Activated naive CD4-positive, alpha-beta T cell treated with anti-CD3 and anti-CD28 coated beads for 36 hours (primary cell): ENCODE results near the gene ADGRE3. TPM values are rescaled to one million over a fixed set of nuclear protein-coding genes. Genes with fewer than 3 reads are reported as not detected.
A peak's percentile ranks its signal among the peaks of the same experiment; 100 is the strongest.

ENCODE experiments used
- CTCF ChIA-PET: fragments of 350-600 bp; sonication (Branson Sonifier 250); formaldehyde crosslinking; loops from one replicate; lab custom pipeline; 2021; ENCODE audit warnings: antibody characterized with exemption; lab: Charles Lee
- DNase-seq: peaks from one replicate; pipeline ENCODE4 v3.0.0-alpha.2; 2020
- H3K27ac Mint-ChIP-seq: one replicate; pipeline ENCODE4 v1.8.0; 2021; ENCODE audit warnings: mild to moderate bottlenecking, mixed read lengths
- H3K27me3 Mint-ChIP-seq: one replicate; pipeline ENCODE4 v1.8.0; 2021; ENCODE audit warnings: low read depth, mixed read lengths
- H3K36me3 Mint-ChIP-seq: one replicate; pipeline ENCODE4 v1.8.0; 2021; ENCODE audit warnings: low read depth, mixed read lengths
- H3K4me1 Mint-ChIP-seq: one replicate; pipeline ENCODE4 v1.8.0; 2021; ENCODE audit warnings: low read depth, mixed read lengths
- H3K4me3 Mint-ChIP-seq: one replicate; pipeline ENCODE4 v1.8.0; 2021; ENCODE audit warnings: mild to moderate bottlenecking, moderate library complexity, mixed read lengths
- H3K9me3 Mint-ChIP-seq: one replicate; pipeline ENCODE4 v1.8.0; 2021; ENCODE audit warnings: mixed read lengths
- intact Hi-C: fragments of 100-400 bp; cut with micrococcal nuclease; formaldehyde crosslinking; loops from one replicate; pipeline ENCODE4 v1.15.1; 2023
- total RNA-seq, 2 experiments: library from RNA; stranded (reverse); gene quantifications; one replicate each; pipeline ENCODE4 v1.2.3, GENCODE V29; 2021

Gene ADGRE3
- total RNA-seq, 2 experiments from 2014 or later = not detected

DNA sequence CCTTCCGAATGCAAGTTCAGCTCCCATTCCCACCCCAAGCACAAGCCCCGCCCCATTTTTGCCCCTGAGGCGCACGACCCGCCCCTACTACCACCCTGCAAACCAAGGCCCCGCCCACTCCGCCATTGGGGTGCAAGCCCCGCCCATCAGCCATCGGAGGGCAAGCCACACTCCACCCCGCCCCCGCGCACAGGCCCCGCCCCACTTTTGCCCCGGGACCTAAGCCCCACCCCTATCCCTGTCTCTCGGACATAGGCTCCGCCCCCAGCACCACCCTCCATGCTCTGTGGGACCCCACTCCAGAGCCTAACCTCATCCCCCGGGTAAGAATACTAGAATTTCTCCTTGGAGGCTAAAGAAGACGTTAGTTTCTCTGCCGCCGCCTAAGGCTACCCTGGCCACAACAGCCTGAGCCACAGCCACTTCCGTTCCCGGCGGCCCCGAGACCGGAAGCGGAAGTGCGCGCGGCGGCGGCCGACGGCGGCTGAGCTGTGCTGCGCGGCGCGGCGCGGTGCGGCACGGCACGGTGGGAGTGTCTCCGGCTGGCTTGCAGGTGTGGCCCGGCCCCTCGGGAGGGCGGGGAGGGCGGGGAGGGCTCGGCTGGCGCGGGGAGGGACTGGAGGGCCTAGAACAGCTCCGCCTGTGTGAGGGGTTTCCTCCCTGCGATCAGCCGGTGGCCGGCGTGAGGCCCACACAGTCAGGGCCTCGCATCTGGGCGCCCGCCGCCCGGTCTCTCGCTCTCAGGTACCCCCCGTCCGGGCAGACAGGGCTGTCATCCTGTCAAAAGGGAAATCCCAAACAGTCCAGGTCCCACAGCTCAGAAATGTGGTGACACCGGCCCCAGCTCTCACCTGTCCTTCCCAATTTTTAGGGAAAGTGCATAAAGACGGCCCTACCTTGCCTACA is 15.2 kb upstream of the ADGRE3 start, which contains the start of gene ZNF333:
Gene ZNF333 (plus strand): TSS at position 451 of the 906 bp plus-strand sequence. CDS start 3,444 bp downstream, outside the sequence.
- CTCF ChIA-PET = interaction anchor here (0.7 to 11.1 kb wide), 4 partner anchors 11 to 134 kb away, joined by 3 to 282 read pairs (median 20); partner anchors contain the start of gene NDUFB7
- H3K4me3 Mint-ChIP-seq = peak within 1 kb of the TSS; percentile 96
- peaks cover 5% of the 10 kb centered on the region for H3K36me3 Mint-ChIP-seq
- no peaks in the 10 kb centered on the region for H3K27me3 Mint-ChIP-seq
- peak; percentile 100 for DNase-seq
- H3K4me1 Mint-ChIP-seq = peaks cover 18% of the 10 kb centered on the region
- peak within 1 kb of the TSS; percentile 99 for H3K27ac Mint-ChIP-seq
- intact Hi-C loops = loop anchor here (1.0 to 5.0 kb wide), 3 partner anchors 118 to 687 kb away; partner anchors contain the start of genes AKAP8, DNAJB1 and NDUFB7
- no peaks in the 10 kb centered on the region for H3K9me3 Mint-ChIP-seq

DNA sequence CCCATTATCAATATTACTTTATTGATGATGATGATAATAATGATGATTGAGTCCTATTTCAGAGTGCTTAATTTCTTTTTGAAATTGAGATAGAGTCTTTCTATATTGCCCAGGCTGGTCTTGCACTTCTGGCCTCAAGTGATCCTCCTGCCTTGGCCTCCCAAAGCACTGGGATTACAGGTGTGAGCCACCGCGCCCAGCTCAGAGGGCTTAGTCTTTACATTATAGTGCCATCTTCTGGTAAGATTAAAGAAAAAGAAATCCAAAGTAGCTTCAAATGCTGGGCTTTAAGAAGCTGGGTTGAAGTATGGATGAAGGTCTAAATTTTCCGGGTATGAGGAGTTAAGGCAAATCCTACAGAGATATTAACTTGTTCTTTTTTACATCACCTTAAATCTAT is 11.8 kb upstream of the ADGRE3 start:
- H3K4me3 Mint-ChIP-seq = no peak overlapping the region
- no peaks in the 10 kb centered on the region for H3K36me3 Mint-ChIP-seq
- intact Hi-C loops = loop anchor here (1.0 to 5.0 kb wide), 3 partner anchors 112 to 169 kb away; partner anchors contain the start of gene DNAJB1
- H3K27me3 Mint-ChIP-seq = no peaks in the 10 kb centered on the region
- CTCF ChIA-PET = interaction anchor here (0.6 to 11.1 kb wide), 15 partner anchors 11 to 268 kb away, joined by 3 to 282 read pairs (median 5); partner anchors contain the start of genes ADGRE3 and NDUFB7
- H3K4me1 Mint-ChIP-seq = peaks cover 12% of the 10 kb centered on the region
- H3K9me3 Mint-ChIP-seq = no peaks in the 10 kb centered on the region
- no peak overlapping the region for H3K27ac Mint-ChIP-seq
- peak; percentile 51 for DNase-seq

DNA sequence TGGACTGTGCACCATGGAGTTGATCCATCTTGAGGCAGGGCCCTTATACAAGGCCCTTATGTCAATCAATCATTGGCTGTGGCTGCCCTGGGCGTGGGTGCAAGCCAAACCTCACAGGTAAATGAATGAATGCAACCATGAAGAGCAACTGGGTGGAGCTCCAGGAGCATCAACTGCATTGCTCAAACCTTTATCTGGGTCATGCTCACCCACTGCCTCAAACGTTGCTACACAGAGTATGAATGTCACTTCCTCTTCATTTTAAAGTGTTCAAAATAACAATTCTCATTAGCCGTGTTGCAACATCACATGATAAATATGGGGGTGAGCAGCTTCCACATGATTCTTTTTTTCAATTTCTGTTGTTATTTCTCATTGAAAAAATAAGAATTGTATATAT is 8.8 kb upstream of the ADGRE3 start:
- no peak overlapping the region for H3K27ac Mint-ChIP-seq
- CTCF ChIA-PET = interaction anchor here (11.1 kb wide), 1 partner anchor 111 kb away, joined by 282 read pairs; the partner anchor contains the start of gene NDUFB7
- H3K36me3 Mint-ChIP-seq = no peaks in the 10 kb centered on the region
- no peaks in the 10 kb centered on the region for H3K27me3 Mint-ChIP-seq
- intact Hi-C loops = no loop called here
- no peak overlapping the region for H3K4me3 Mint-ChIP-seq
- no peaks in the 10 kb centered on the region for H3K9me3 Mint-ChIP-seq
- no peak for DNase-seq
- H3K4me1 Mint-ChIP-seq = no peaks in the 10 kb centered on the region

- CTCF ChIA-PET = no interaction called here
- H3K4me1 Mint-ChIP-seq = no peaks in the 10 kb centered on the region
- H3K4me3 Mint-ChIP-seq = no peak overlapping the region
- no peaks in the 10 kb centered on the region for H3K36me3 Mint-ChIP-seq
- no peak overlapping the region for H3K27ac Mint-ChIP-seq
- H3K27me3 Mint-ChIP-seq = no peaks in the 10 kb centered on the region
- H3K9me3 Mint-ChIP-seq = no peaks in the 10 kb centered on the region
- intact Hi-C loops = no loop called here
- no peak for DNase-seq
Measured at GRCh38 chr19:14682084-14682483, 7.4 kb upstream of the ADGRE3 start.

GRCh38 chr19:14678199-14678598 is 3.6 kb upstream of the ADGRE3 start:
- Mint-ChIP-seq H3K36me3 (no peaks in the 10 kb centered on the region), H3K4me3 (no peak overlapping the region), H3K27ac (no peak overlapping the region), H3K4me1 (no peaks in the 10 kb centered on the region), H3K9me3 (no peaks in the 10 kb centered on the region), H3K27me3 (peaks cover 9% of the 10 kb centered on the region)
- CTCF ChIA-PET = interaction anchor here (0.6 kb wide), 1 partner anchor 1719 kb away, joined by 3 read pairs; no protein-coding TSS in a partner anchor
- intact Hi-C loops = no loop called here
- no peak for DNase-seq

DNA sequence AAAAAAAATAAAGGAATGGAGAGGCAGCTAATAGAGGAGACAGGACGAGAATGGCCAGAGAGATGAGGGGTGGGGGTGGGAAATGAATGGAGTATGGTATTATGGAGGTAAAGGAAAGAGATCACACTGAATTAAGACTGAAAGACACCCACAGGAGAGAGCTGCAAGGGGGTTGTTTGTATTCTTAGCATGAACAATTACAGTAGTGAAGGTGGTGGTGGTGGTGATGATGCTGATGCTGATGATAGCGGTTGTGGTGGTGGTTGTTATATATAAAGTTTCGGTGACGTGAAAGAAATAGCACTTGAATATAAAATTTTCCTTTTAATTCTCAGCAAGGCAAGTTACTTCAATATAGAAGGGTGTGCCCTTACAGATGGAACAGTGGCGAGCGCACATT is 2.8 kb upstream of the ADGRE3 start:
- no peak for DNase-seq
- Mint-ChIP-seq H3K36me3 (no peaks in the 10 kb centered on the region), H3K4me3 (no peak overlapping the region), H3K27ac (no peak overlapping the region), H3K4me1 (no peaks in the 10 kb centered on the region), H3K9me3 (no peaks in the 10 kb centered on the region), H3K27me3 (peaks cover 15% of the 10 kb centered on the region)
- intact Hi-C loops = no loop called here
- CTCF ChIA-PET = interaction anchor here (1.1 kb wide), 1 partner anchor 8 kb away, joined by 3 read pairs; no protein-coding TSS in a partner anchor

DNA sequence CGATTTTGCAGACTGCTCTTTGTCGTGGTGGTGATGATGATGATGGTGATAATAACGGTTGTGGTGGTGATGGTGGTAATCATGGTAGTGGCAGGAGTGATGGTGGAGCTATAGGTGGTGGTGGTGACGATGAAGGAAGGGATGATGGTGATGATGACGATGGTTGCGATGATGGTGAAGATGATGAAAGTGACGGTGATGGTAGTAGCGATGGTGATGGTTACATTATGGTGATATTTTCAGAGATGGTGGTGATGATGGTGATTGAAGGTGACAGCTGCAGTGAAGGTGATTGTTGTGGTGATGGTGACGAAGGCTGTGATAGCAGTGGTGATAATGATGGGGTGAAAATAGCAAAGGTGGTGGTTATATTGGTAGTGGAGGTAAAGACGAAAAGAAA is 2.1 kb upstream of the ADGRE3 start:
- Mint-ChIP-seq H3K27me3 (peaks cover 20% of the 10 kb centered on the region), H3K36me3 (no peaks in the 10 kb centered on the region), H3K9me3 (no peaks in the 10 kb centered on the region), H3K4me3 (no peak overlapping the region), H3K27ac (no peak overlapping the region), H3K4me1 (no peaks in the 10 kb centered on the region)
- CTCF ChIA-PET = interaction anchor here (0.6 to 1.1 kb wide), 3 partner anchors 9 to 120 kb away, joined by 3 read pairs; no protein-coding TSS in a partner anchor
- intact Hi-C loops = no loop called here
- no peak for DNase-seq

GRCh38 chr19:14673088-14673487 is 1.6 kb downstream of the ADGRE3 start:
- H3K27ac Mint-ChIP-seq = no peak overlapping the region
- intact Hi-C loops = no loop called here
- no peak overlapping the region for H3K4me3 Mint-ChIP-seq
- DNase-seq = no peak
- no peaks in the 10 kb centered on the region for H3K36me3 Mint-ChIP-seq
- H3K9me3 Mint-ChIP-seq = peaks cover 11% of the 10 kb centered on the region
- peaks cover under 1% of the 10 kb centered on the region for H3K4me1 Mint-ChIP-seq
- peaks cover 33% of the 10 kb centered on the region for H3K27me3 Mint-ChIP-seq
- CTCF ChIA-PET = interaction anchor here (0.6 to 1.6 kb wide), 2 partner anchors 13 to 762 kb away, joined by 8 to 10 read pairs; no protein-coding TSS in a partner anchor

- Mint-ChIP-seq H3K4me3 (no peak overlapping the region), H3K36me3 (no peaks in the 10 kb centered on the region), H3K4me1 (peaks cover 2% of the 10 kb centered on the region), H3K9me3 (peaks cover 11% of the 10 kb centered on the region), H3K27ac (no peak overlapping the region), H3K27me3 (peaks cover 33% of the 10 kb centered on the region)
- CTCF ChIA-PET = interaction anchor here (0.6 kb wide), 1 partner anchor 763 kb away, joined by 10 read pairs; no protein-coding TSS in a partner anchor
- intact Hi-C loops = no loop called here
- no peak for DNase-seq
Measured at GRCh38 chr19:14672188-14672872, 2.3 kb downstream of the ADGRE3 start.

GRCh38 chr19:14670408-14670807 is 4.2 kb downstream of the ADGRE3 start:
- H3K4me1 Mint-ChIP-seq = peaks cover 2% of the 10 kb centered on the region
- intact Hi-C loops = no loop called here
- H3K36me3 Mint-ChIP-seq = no peaks in the 10 kb centered on the region
- DNase-seq = no peak
- peaks cover 33% of the 10 kb centered on the region for H3K27me3 Mint-ChIP-seq
- no peak overlapping the region for H3K27ac Mint-ChIP-seq
- peaks cover 11% of the 10 kb centered on the region for H3K9me3 Mint-ChIP-seq
- CTCF ChIA-PET = interaction anchor here (1.1 to 1.9 kb wide), 2 partner anchors 16 to 115 kb away, joined by 3 to 5 read pairs; no protein-coding TSS in a partner anchor
- H3K4me3 Mint-ChIP-seq = no peak overlapping the region

DNA sequence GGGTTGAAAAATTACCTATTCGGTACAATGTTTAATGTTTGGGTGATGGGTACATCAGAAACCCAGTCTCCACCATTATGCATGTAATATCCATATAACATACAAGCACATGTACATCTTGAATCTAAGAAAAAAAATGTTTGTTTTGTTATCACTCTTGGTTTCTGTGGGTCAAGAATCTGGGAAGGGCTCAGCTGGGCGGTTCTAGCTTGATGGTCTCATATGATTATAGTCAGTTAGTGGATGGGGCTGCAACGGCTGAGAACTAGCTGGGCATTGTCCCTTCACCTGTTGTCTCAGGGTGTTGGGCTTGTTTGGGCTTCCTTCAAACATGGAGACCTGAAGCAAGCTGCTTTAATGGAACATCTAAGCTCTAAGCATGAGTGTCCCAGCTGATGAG is 4.7 kb downstream of the ADGRE3 start:
- Mint-ChIP-seq H3K9me3 (peaks cover 11% of the 10 kb centered on the region), H3K4me1 (peaks cover 2% of the 10 kb centered on the region), H3K4me3 (no peak overlapping the region), H3K27ac (no peak overlapping the region), H3K36me3 (no peaks in the 10 kb centered on the region), H3K27me3 (peaks cover 32% of the 10 kb centered on the region)
- no peak for DNase-seq
- CTCF ChIA-PET = interaction anchor here (1.1 to 1.9 kb wide), 2 partner anchors 16 to 114 kb away, joined by 3 to 5 read pairs; no protein-coding TSS in a partner anchor
- intact Hi-C loops = no loop called here
